GM21576 (cell line): Measurements from ENCODE around the gene CATSPER4.

Experiments used
- ATAC-seq: cut with Tn5 transposase; IDR thresholded peaks from one replicate; pipeline ENCODE4 v1.9.1; 2021; ENCODE audit warnings: mild to moderate bottlenecking, moderate library complexity; ENCODE audit not compliant: unreplicated experiment

CATSPER4 gene

DNA sequence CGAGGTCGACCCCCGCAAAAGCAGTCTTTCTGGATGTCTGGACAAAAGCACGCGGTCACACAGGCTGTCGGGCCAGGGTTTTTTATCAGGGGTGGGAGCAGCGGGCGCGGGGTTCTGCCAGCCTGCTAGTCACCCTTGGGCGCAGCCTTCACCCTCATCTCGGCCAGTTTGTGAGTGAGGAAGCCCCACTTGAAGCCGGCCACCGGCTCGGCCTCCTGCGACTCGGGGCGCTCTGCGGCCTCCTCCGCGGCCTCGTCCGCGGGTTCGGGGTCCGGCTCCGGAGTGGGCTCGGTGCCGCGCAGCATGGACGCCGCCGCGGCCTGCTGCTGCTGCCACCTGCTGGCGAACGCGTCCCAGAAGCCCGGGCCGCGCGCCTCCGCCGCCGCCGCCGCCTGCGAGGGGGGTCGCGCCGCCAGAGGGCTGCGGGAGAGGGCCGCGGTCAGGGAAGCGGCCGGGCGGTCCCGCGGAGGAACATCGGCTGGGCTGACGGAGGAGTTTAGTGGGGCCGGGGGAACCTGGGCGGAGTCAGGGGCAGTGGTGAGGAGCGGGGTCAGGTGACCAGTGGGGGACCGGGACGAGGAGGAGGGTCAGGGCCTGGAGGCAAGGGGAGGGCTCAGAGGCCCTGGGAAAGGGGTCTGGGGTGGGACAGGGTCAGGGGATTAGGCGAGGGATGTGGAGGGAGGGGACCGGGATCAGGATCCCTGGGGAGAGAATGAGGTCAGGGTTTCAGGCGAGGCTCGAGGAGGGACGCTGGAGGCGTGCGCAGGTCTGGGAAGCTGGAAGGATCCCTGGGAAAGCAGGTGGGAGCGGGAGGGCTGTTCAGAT is 26.2 kb upstream of the CATSPER4 start:
- ATAC-seq, result no peak

- ATAC-seq, result no peak
These were observed 25.2 kb upstream of the CATSPER4 start for GRCh38 chr1:26164861-26165842.

DNA sequence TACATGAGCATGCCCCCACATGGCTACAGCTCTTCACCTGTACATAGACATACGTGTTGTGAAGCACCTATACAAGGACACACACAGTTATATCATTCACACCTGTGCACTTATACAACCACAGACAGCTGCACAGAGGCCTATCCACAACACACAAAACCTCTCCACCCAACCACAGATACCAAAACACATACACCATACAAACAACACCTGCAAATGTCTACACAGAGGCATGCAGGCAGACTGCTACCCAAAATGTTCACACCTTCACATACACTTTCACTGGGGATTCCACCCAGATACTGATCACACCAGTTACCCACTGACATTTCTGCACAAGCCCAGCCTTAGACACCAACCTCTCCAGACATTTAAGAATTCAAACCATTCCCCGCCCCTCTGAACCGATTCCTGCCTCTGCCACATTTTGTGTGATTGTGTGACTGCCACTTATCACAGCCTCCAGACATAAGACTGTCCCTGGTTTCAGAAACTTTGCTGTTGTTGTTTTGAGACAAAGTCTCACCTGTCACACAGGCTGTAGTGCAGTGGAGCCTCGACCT is 23.6 kb upstream of the CATSPER4 start:
- no peak for ATAC-seq

GRCh38 chr1:26168410-26169197 is 21.8 kb upstream of the CATSPER4 start, which contains the start of gene C1orf232:
Gene C1orf232, minus strand, starts transcription at chr1:26168963. Its CDS starts 464 bp downstream, at chr1:26168499.
- no peak for ATAC-seq

GRCh38 chr1:26169198-26169554 is 21.2 kb upstream of the CATSPER4 start:
- no peak for ATAC-seq

DNA sequence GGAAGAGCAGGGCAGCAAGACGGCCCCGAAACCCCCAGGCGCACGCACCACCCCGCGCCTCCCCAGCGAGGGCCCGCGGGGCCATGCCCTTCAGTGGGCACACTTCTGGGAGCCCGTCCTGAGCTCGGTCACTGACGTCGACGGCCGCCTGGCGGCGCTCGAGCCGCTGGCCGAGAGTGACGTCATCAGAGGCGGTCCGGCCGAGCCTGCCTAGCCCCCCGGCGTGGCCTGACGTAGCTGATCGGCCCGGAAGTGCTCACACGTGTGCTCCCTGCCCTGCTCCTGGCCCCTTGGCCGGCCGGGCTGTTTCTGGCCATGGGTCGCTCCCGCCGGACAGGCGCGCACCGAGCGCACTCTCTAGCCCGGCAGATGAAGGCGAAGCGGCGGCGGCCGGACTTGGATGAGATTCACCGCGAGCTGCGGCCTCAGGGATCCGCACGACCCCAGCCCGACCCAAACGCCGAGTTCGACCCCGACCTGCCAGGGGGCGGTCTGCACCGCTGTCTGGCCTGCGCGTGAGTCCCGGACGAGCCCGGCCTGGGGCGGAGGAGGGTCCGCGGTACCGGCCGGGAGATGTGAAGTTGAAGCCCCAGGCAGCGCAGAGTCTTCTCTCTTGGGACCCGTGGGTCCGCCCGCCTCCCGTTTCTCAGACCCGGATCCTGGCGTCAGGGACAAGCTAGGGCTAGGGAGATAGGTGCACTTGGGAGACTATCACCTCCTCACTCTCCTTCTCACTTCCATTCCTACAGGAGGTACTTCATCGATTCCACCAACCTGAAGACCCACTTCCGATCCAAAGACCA is 20.5 kb upstream of the CATSPER4 start, which contains the start of gene ZNF593:
Gene ZNF593 (plus strand): TSS at position 240 of the 803 bp plus-strand sequence. CDS start 76 bp downstream, at position 316.
- peak; percentile 86 for ATAC-seq

DNA sequence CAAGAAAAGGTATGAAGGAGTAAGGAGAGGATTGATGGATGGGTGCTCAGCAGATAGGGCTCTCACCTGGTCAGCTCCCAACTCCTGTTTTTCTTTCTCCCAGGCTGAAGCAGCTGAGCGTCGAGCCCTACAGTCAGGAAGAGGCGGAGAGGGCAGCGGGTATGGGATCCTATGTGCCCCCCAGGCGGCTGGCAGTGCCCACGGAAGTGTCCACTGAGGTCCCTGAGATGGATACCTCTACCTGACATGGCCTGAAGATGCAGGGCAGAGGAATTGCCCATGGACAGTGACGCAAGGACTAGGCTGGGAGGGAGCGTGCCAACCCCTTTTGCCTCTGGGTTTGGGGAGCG is 20.0 kb upstream of the CATSPER4 start:
- ATAC-seq, result no peak

DNA sequence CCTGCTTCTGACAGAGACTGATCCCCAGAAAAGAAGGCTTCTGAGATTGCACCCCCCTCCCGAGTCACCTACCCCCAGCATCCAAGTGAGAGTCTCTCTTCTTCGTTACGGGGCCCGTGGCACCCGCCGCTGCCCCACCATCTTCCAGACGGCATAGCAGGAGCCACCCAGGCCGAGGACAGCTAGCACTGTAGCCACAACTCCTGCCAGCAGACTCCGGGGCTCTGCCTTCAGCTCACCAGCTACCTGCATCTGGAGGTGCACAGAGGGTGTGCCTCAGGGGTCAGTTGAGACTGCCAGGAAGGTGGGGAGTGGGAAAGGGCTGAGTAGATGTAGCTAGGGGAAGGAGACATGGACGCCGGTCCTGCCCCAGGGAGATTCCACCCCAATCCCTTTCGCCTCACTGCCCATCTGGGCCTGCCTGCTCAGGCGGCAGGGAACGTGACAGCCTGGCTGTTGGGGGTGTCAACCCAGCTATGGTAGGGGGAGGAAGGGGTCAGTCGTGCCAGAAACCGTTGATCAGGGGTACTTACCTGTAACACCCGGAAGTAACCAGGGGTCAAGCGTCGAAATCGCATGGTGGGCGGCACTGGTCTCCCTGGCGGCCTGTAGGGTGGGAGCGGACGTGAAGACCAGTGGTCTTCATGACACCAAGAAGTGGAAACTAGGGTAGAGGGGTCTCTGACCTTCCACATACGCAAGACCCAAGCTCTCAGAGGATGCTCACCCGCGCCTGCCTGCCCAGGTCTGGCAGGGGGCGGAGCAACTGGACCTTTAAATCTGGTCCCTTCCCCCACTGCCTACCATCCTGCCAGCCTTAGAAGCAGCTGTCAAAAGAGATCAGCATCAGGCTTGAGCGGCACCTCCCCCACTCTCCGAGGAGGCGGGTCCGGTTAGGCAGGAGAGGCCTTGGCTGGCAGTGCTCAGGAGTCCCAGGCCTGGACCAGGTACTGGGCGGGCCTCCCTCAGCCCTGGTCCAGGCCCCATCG is 19.0 kb upstream of the CATSPER4 start, which contains the start of gene ZNF593OS:
Gene ZNF593OS (minus strand): TSS at position 749 of the 989 bp plus-strand sequence. CDS start 171 bp downstream, at position 578.
- no peak for ATAC-seq

DNA sequence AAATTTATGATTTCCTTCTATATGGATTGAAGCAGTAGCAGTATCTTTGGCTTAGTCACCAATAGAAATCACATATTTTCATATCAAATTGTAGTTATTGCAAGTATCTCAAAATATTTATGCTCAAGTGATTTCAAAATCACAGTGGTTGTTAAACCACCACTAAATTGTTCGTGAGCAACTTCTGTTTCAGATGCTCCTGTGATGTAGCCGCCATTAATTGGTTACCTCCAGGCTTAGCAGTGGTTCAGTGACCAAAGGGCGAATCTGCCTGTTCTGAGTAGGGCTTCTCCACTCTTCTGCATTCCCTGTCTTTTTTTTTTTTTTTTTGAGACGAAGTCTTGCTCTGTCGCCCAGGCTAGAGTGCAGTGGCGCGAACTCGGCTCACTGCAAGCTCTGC is 15.1 kb upstream of the CATSPER4 start:
- no peak for ATAC-seq

DNA sequence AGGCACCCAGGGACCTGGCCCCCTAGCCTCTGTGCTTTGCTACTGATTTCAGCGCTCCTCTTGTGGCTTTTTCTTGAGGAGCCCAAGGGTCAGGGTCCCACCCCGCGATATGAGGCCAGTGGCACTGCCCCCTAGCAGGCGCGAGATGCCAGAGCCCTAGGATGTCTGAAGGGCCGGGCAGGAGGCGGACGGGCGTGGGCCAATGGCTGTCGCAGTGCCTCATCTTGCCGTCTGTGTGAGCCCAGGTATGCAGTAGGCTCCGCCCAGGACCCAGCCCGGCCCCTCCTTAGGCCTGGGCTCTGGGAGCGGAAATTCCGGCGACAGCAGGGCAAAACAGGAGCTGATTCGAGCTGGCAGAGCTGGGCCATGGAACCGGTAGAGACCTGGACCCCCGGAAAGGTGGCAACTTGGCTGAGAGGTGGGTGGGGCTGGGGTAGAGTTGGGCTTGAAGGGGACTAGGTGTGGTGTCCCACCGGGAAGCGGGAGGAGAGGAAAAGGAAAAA is 13.2 kb upstream of the CATSPER4 start, which contains the start of gene CNKSR1:
Gene CNKSR1 (plus strand): TSS at position 310 of the 503 bp plus-strand sequence. CDS start 57 bp downstream, at position 367.
- ATAC-seq, result no peak

GRCh38 chr1:26180010-26180506 is 10.3 kb upstream of the CATSPER4 start:
- ATAC-seq, result no peak

GRCh38 chr1:26181586-26182382 is 8.6 kb upstream of the CATSPER4 start:
- ATAC-seq, result no peak

GRCh38 chr1:26182383-26182696 is 8.1 kb upstream of the CATSPER4 start:
- ATAC-seq, result no peak

DNA sequence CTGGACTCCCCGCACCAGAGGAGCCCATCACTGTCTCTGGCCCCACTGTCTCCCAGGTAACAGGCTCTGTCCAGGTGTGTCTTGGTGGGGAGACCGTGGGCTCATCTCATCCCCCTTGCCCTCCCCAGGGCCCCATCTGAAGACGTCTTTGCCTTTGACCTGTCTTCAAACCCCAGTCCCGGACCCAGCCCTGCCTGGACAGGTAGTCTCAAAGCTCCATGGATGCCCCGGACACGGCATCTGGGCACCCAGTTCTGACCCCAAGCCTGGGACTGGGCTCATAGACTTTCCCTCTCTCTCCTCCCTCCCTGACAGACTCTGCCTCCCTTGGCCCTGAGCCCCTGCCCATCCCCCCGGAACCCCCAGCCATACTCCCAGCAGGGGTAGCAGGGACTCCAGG is 6.3 kb upstream of the CATSPER4 start:
- ATAC-seq, result no peak

DNA sequence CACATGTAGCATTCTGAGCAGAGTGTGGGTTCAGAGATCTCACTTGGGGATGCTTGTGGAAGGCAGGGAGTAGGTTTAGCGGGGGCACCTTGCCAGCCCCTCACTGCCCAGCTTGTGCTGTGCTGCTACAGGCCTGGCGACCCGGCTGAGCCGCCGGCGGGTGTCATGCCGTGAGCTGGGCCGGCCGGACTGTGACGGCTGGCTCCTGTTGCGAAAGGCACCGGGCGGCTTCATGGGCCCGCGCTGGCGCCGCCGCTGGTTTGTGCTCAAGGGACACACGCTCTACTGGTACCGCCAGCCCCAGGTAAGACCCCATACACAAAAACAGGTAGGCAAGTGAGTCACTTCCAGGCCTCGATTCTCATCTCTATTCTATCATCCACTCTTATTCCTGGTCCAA is 5.5 kb upstream of the CATSPER4 start:
- no peak for ATAC-seq

- no peak for ATAC-seq
These were observed 2.5 kb upstream of the CATSPER4 start for GRCh38 chr1:26187882-26188281.

DNA sequence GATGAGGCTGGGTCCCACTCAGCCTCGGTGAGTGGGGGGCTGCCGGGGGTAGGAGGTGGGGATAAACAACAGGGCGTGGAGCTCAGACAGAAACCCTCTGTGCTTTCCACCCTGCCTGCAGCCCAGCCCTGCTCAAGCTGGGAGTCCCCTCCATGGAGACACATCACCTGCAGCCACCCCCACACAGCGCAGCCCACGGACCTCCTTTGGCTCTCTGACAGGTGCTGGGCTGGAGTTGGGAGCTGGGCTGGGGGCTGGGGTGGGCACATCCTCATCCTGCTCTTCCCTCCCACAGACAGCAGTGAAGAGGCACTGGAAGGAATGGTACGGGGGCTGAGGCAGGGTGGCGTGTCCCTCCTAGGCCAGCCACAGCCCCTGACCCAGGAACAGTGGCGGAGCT is 1.9 kb upstream of the CATSPER4 start:
- ATAC-seq, result no peak
